ENCODE results near the gene ROBO2.

Gene ROBO2

GRCh38 chr3:77271711-77272110 lies 231.8 kb downstream of the ROBO2 start:
- DNase-seq = no peak

- DNase-seq = no peak
These were observed 239.4 kb downstream of the ROBO2 start for GRCh38 chr3:77279276-77279675.

- DNase-seq = no peak
These were observed 241.8 kb downstream of the ROBO2 start for GRCh38 chr3:77281721-77282120.

- DNase-seq = no peak
These were observed 243.2 kb downstream of the ROBO2 start for GRCh38 chr3:77283108-77283507.

- DNase-seq = no peak
These were observed 248.4 kb downstream of the ROBO2 start for GRCh38 chr3:77288348-77288747.

GRCh38 chr3:77296527-77296926 lies 256.6 kb downstream of the ROBO2 start:
- DNase-seq = no peak

- no peak for DNase-seq
These were observed 258.5 kb downstream of the ROBO2 start for GRCh38 chr3:77298417-77298816.

GRCh38 chr3:77303955-77304699 lies 264.2 kb downstream of the ROBO2 start:
- DNase-seq = peak; percentile 34

GRCh38 chr3:77304700-77305021 lies 264.8 kb downstream of the ROBO2 start:
- no peak for DNase-seq

- no peak for DNase-seq
These were observed 269.6 kb downstream of the ROBO2 start for GRCh38 chr3:77309460-77309859.

- DNase-seq = no peak
These were observed 273.9 kb downstream of the ROBO2 start for GRCh38 chr3:77313843-77314242.

GRCh38 chr3:77319711-77320110 lies 279.8 kb downstream of the ROBO2 start:
- DNase-seq = no peak

GRCh38 chr3:77320514-77320913 lies 280.6 kb downstream of the ROBO2 start:
- DNase-seq = no peak

- no peak for DNase-seq
These were observed 281.7 kb downstream of the ROBO2 start for GRCh38 chr3:77321646-77322045.

GRCh38 chr3:77323626-77324025 lies 283.7 kb downstream of the ROBO2 start:
- DNase-seq = no peak

- DNase-seq = no peak
These were observed 284.2 kb downstream of the ROBO2 start for GRCh38 chr3:77324105-77324504.

GRCh38 chr3:77325280-77325679 lies 285.4 kb downstream of the ROBO2 start:
- DNase-seq = no peak

- no peak for DNase-seq
These were observed 285.8 kb downstream of the ROBO2 start for GRCh38 chr3:77325702-77326101.

GRCh38 chr3:77326586-77326985 lies 286.7 kb downstream of the ROBO2 start:
- no peak for DNase-seq

GRCh38 chr3:77328690-77329089 lies 288.8 kb downstream of the ROBO2 start:
- no peak for DNase-seq

- DNase-seq = no peak
These were observed 289.2 kb downstream of the ROBO2 start for GRCh38 chr3:77329116-77329515.

GRCh38 chr3:77338195-77338594 lies 298.3 kb downstream of the ROBO2 start:
- no peak for DNase-seq

GRCh38 chr3:77342027-77342426 lies 302.1 kb downstream of the ROBO2 start:
- no peak for DNase-seq

- no peak for DNase-seq
These were observed 302.8 kb downstream of the ROBO2 start for GRCh38 chr3:77342688-77343087.

GRCh38 chr3:77345009-77345408 lies 305.1 kb downstream of the ROBO2 start:
- no peak for DNase-seq

Measured in NCI-H187 treated with DMSO at 0.1 percent for 48 hours (cell line).